K562 (cell line): ENCODE measurements around the gene ABR. TPM values are rescaled to one million over a fixed set of nuclear protein-coding genes. Genes with fewer than 3 reads are reported as not detected.

Experiments
- ATAC-seq: fragments of 200-7000 bp; cut with Tn5 transposase; 3 replicates; pipeline ENCODE4 v1.9.1; 2020; ENCODE audit warnings: moderate library complexity
- BruUV-seq: library from RNA; stranded (reverse); fragments of 400-500 nt; replicated peaks from 2 replicates; lab custom pipeline; 2021; lab: Mats Ljungman, UMichigan
- CTCF ChIA-PET: fragments of 300-600 bp; formaldehyde crosslinking; extraction: SDS; loops from one replicate; lab custom pipeline; 2021; ENCODE audit warnings: low intra/inter-chr PET ratio; lab: Yijun Ruan, JAX
- POLR2A ChIA-PET: fragments of 300-600, 350-650 bp; sonication (Branson Sonifier 250); formaldehyde crosslinking; extraction: SDS; loops from one replicate; lab custom pipeline; 2021; ENCODE audit warnings: antibody characterized with exemption, inconsistent platforms; lab: Yijun Ruan, JAX
- DNase-seq, 4 experiments: peaks; one replicate each; pipeline versions ENCODE4 v3.0.0 to v3.0.0-alpha.2; 2011 to 2018; ENCODE audit warnings: low spot score in 3 of 4, mixed read lengths in 3 of 4; ENCODE audit errors: extremely low read depth in 1 of 4
- FAIRE-seq: peaks from 2 replicates; lab custom pipeline; 2011; peaks lifted over from hg19 to GRCh38; lab: Jason Lieb, UNC
- H2AFZ ChIP-seq: 2 replicates; pipeline ENCODE4 v1.6.0; 2011; ENCODE audit warnings: low read depth, low read length, control low read depth, inconsistent platforms
- H3K27ac ChIP-seq: fragments of 200-600 bp; 3 replicates; pipeline ENCODE4 v1.8.0; 2011; ENCODE audit warnings: low read depth, mild to moderate bottlenecking, control low read depth, inconsistent platforms, low read length, moderate library complexity, mixed read lengths; ENCODE audit errors: extremely low read depth
- H3K27me3 ChIP-seq, 2 experiments: fragments of 300-600 bp in 1 of 2; 2 replicates in 1 of 2; 3 replicates in 1 of 2; pipeline versions ENCODE4 v1.6.0 to v1.8.0; 2011; ENCODE audit warnings: inconsistent platforms in 2 of 2, low read length in 2 of 2, mild to moderate bottlenecking in 1 of 2, mixed read lengths in 1 of 2, moderate library complexity in 1 of 2; ENCODE audit not compliant: control insufficient read depth in 2 of 2, insufficient read depth in 2 of 2
- H3K36me3 ChIP-seq: fragments of 300-600 bp; 3 replicates; pipeline ENCODE4 v1.8.0; 2011; ENCODE audit warnings: mild to moderate bottlenecking, low read length, inconsistent platforms; ENCODE audit not compliant: control insufficient read depth, insufficient read depth
- H3K4me1 ChIP-seq, 2 experiments: fragments of 200-600 bp in 1 of 2; replicated peaks in 1 of 2; 2 replicates in 1 of 2; 3 replicates in 1 of 2; pipeline versions ENCODE4 v1.5.1 to v1.8.0; 2011; ENCODE audit warnings: inconsistent platforms in 2 of 2, low read length in 2 of 2, mild to moderate bottlenecking in 1 of 2, mixed read lengths in 1 of 2, moderate library complexity in 1 of 2; ENCODE audit not compliant: control insufficient read depth in 2 of 2, insufficient read depth in 2 of 2
- H3K4me2 ChIP-seq: 2 replicates; pipeline ENCODE4 v1.6.1; 2011; ENCODE audit warnings: low read length, control low read depth, inconsistent platforms, mixed read lengths; ENCODE audit not compliant: insufficient read depth
- H3K4me3 ChIP-seq: fragments of 200-600 bp; sonication (generic), shearing (Covaris generic); 2 replicates; pipeline ENCODE4 v1.5.1; 2016; ENCODE audit warnings: control low read depth, inconsistent platforms
- H3K79me2 ChIP-seq: fragments of 200-600 bp; 3 replicates; pipeline ENCODE4 v1.8.0; 2011; ENCODE audit warnings: low read length, inconsistent platforms; ENCODE audit not compliant: control insufficient read depth, insufficient read depth
- H3K9ac ChIP-seq, 2 experiments: 2 replicates each; pipeline versions ENCODE4 v1.6.0 to v1.6.1; 2011; ENCODE audit warnings: low read depth in 2 of 2, low read length in 2 of 2, control low read depth in 1 of 2, inconsistent platforms in 1 of 2, mild to moderate bottlenecking in 1 of 2, mixed read lengths in 1 of 2; ENCODE audit not compliant: insufficient read depth in 1 of 2
- H3K9me1 ChIP-seq: one replicate; pipeline ENCODE4 v1.6.0; 2011; ENCODE audit warnings: inconsistent platforms, mild to moderate bottlenecking, low read length, moderate library complexity; ENCODE audit not compliant: control insufficient read depth, insufficient read depth
- H3K9me3 ChIP-seq: replicated peaks from 2 replicates; pipeline ENCODE4 v1.5.1; 2011; ENCODE audit warnings: low read depth, low read length, inconsistent platforms; ENCODE audit not compliant: control insufficient read depth, insufficient read depth
- H4K20me1 ChIP-seq: replicated peaks from 2 replicates; pipeline ENCODE4 v1.6.1; 2011; ENCODE audit warnings: low read length, inconsistent platforms, mixed read lengths; ENCODE audit not compliant: control insufficient read depth, insufficient read depth
- CC2D1A ChIP-seq: fragments of 450-650 bp; IDR thresholded peaks from 2 replicates; pipeline ENCODE4 v1.6.1; 2017; ENCODE audit warnings: mild to moderate bottlenecking
- POLR2A ChIP-seq: fragments of 450-650 bp; conservative IDR thresholded peaks from 2 replicates; pipeline ENCODE4 v1.6.1; 2016
- RFX7 ChIP-seq: fragments of 250-450 bp; sonication (Bioruptor Pico); IDR thresholded peaks from 2 replicates; pipeline ENCODE4 v1.5.1; 2021; ENCODE audit warnings: mild to moderate bottlenecking
- TFAM ChIP-seq: fragments of 250-450 bp; sonication (Bioruptor Pico); conservative IDR thresholded peaks from 2 replicates; pipeline ENCODE4 v1.5.0; 2021; ENCODE audit warnings: mild to moderate bottlenecking, moderate library complexity
- ZNF24 ChIP-seq: fragments of 450-650 bp; IDR thresholded peaks from 2 replicates; pipeline ENCODE4 v1.6.1; 2016
- ZNF316 ChIP-seq: fragments of 450-650 bp; IDR thresholded peaks from 2 replicates; pipeline ENCODE4 v1.6.1; 2016
- ZNF511 ChIP-seq: sonication (generic); formaldehyde crosslinking; IDR thresholded peaks from 2 replicates; pipeline ENCODE4 v1.8.0; 2022; ENCODE audit warnings: mild to moderate bottlenecking, missing genetic modification reagents
- WGBS: fragments of 100-300 bp; shearing (Covaris generic); methylation state at CpG from one replicate; pipeline ENCODE4 v1.1.6; 2016; ENCODE audit warnings: low coverage, mixed read lengths; ENCODE audit not compliant: insufficient coverage; ENCODE audit errors: missing lambda C conversion rate; 5-methylcytosine and 5-hydroxymethylcytosine counted together
- in situ Hi-C: fragments of 300-500 bp; cut with MboI; formaldehyde crosslinking; loops from 4 replicates; pipeline ENCODE4 v1.15.0; 2018; ENCODE audit warnings: inconsistent platforms, mixed read lengths
- intact Hi-C: fragments of 100-400 bp; cut with micrococcal nuclease; formaldehyde crosslinking; loops from 2 replicates; pipeline ENCODE4 v1.14.2; 2022
- polyA plus RNA-seq, 8 experiments: library from polyadenylated mRNA; depleted of rRNA in 4 of 8; stranded (reverse) in 5 of 8; unstranded in 3 of 8; fragments of >200 nt; fragmentation: Nextera tagmentation in 2 of 8; fragmentation: Illumina TruSeq in 1 of 8; extraction: Ambion mirVana in 2 of 8; extraction: Trizol in 1 of 8; gene quantifications; 2 replicates each; pipeline versions ENCODE4 v1.2.1 to v1.2.3, GENCODE V29; 2011 to 2014; ENCODE audit warnings: inconsistent platforms in 1 of 8, missing spikeins in 1 of 8
- total RNA-seq, 7 experiments: library from RNA; depleted of rRNA in 6 of 7; stranded (reverse); fragments of >200 nt in 6 of 7; fragmentation: Illumina TruSeq in 2 of 7; extraction: Trizol in 2 of 7; gene quantifications; 2 replicates each; pipeline versions ENCODE4 v1.2.1 to v1.2.3, GENCODE V29; 2011 to 2021; ENCODE audit warnings: low replicate concordance in 1 of 7

The ABR gene
- total and polyA plus RNA-seq, 9 of the 15 experiments (the other 6 are each of a cell fraction or from before 2014, with no cell fraction given) = 0.07 to 1.6 (median 0.37) TPM; not detected in 1

DNA sequence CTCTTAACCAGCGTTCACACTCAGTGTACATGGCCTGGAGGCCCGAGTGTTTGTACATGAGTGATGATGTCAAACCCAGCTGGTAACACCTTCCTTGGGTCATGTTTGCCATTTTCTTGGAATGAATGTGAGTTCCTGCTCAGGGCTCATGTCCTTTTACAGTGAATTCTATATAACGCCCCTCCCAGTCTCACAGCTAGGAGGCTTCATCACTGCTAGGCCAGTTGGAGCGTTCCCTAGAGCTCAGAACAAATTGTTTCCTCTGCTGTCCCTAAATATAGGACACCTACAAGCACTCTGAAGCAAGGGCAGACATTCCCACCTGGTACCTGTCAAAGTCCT, 177.4 kb downstream of the ABR start:
- peaks cover 46% of the 10 kb centered on the region for H3K36me3 ChIP-seq
- no peaks in the 10 kb centered on the region for H4K20me1 ChIP-seq
- no TSS peak for BruUV-seq
- peaks cover 3% of the 10 kb centered on the region for H3K9me1 ChIP-seq
- ChIA-PET POLR2A (interaction anchor here (0.6 kb wide), 1 partner anchor 23 kb away, joined by 3 read pairs; the partner anchor contains the start of gene NXN), CTCF (no interaction called here)
- H3K4me2 ChIP-seq = no peak overlapping the region
- no peaks in the 10 kb centered on the region for H3K9me3 ChIP-seq
- no peak overlapping the region for H3K4me3 ChIP-seq
- H3K9ac ChIP-seq = no peak overlapping the region
- no peak overlapping the region for H2AFZ ChIP-seq
- WGBS = 100% methylated on average over 2 of the region's 4 CpGs
- intact Hi-C loops (no loop called here), in situ Hi-C loops (no loop called here)
- H3K79me2 ChIP-seq = peaks cover 20% of the 10 kb centered on the region
- no peak overlapping the region for H3K27ac ChIP-seq
- TF ChIP-seq CC2D1A (no peak), POLR2A (0 out of 2 replicates have a peak, but pooled peaks have one; percentile 2)
- H3K27me3 ChIP-seq = no peaks in the 10 kb centered on the region
- peaks cover 6 to 30% of the 10 kb centered on the region in 2 experiments; a peak in 3 of 5 replicates for H3K4me1 ChIP-seq
- no peak for FAIRE-seq
- no peak for ATAC-seq
- no peak for DNase-seq

DNA sequence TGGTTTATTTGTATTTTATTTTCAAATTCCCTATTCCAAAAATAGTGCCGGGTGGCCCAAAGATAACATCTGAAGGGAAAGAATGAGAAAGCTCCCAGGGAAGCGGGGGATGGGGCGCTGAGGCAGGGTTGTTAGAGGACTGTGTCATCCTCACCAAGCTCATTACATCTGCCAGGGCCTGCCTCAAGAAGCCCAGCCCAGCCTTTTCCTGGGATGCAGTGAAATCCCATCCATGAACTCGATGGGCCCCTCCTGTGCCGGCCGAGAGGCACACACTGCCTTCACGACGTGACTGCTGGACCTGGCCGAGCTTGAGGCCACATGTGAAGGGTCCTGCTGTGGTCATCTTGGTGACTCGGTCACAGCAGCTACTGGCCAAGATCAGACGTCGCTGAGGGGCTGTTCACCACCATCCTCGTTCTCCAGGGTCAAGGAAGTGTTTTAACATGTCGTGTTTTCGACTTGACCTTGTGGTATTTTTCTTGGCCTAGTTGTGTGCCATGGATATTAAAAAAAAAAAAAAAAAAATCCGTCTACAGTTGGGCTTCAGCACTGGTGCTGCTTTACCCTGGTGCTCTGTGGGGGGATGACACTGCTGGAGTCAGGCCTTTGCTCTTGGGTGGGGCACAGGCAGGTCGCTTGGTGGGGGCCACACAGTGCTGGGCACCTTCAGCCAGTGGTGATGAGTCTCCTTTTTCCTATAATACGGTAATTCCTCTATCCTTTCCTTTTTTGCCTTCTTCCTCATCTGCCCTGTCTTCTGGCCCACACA, 178.0 kb downstream of the ABR start:
- peak in 1 of 4 experiments; percentile 26 for DNase-seq
- no peak overlapping the region for H3K4me3 ChIP-seq
- H2AFZ ChIP-seq = no peak overlapping the region
- H3K9me3 ChIP-seq = no peaks in the 10 kb centered on the region
- BruUV-seq = no TSS peak
- intact Hi-C loops = no loop called here
- no peaks in the 10 kb centered on the region for H3K27me3 ChIP-seq
- 88% methylated on average over 12 of the region's 18 CpGs for WGBS
- H3K79me2 ChIP-seq = peaks cover 25% of the 10 kb centered on the region
- POLR2A ChIA-PET = interaction anchor here (0.6 kb wide), 1 partner anchor 22 kb away, joined by 3 read pairs; the partner anchor contains the start of gene NXN
- TF ChIP-seq ZNF511 (no peak), TFAM (CRISPR knock-in tag) (no peak), ZNF316 (no peak), RFX7 (no peak), ZNF24 (no peak)
- TF ChIP-seq, all 486 proteins: peak for 0
- CTCF ChIA-PET = no interaction called here
- in situ Hi-C loops = no loop called here
- H3K4me2 ChIP-seq = no peak overlapping the region
- no peak for ATAC-seq
- peaks cover 3% of the 10 kb centered on the region for H3K9me1 ChIP-seq
- peaks cover 6 to 33% of the 10 kb centered on the region in 2 experiments; a peak in 3 of 5 replicates for H3K4me1 ChIP-seq
- H3K27ac ChIP-seq = no peak overlapping the region
- no peak for FAIRE-seq
- no peak overlapping the region; a peak in 1 of 4 replicates for H3K9ac ChIP-seq
- H3K36me3 ChIP-seq = peaks cover 46% of the 10 kb centered on the region
- no peaks in the 10 kb centered on the region for H4K20me1 ChIP-seq
